ENCODE data around the gene TBKBP1. TPM values are rescaled to one million over a fixed set of nuclear protein-coding genes. Genes with fewer than 3 reads are reported as not detected.
A peak's percentile ranks its signal among the peaks of the same experiment; 100 is the strongest.

The TBKBP1 gene
- total RNA-seq, 2 experiments from 2014 or later = 2.6 to 3.0 TPM

- CTCF ChIA-PET = interaction anchor here (0.6 to 8.2 kb wide), 6 partner anchors 9 to 296 kb away, joined by 3 to 157 read pairs (median 24); partner anchors contain the start of gene TBX21
- no peak for ATAC-seq
- Mint-ChIP-seq H3K27ac (peak overlapping the region; percentile 28), H3K4me1 (peaks cover 75% of the 10 kb centered on the region), H3K27me3 (peaks cover 10% of the 10 kb centered on the region), H3K36me3 (no peaks in the 10 kb centered on the region), H3K4me3 (no peak overlapping the region), H3K9me3 (ENCODE audit: low read depth) (no peaks in the 10 kb centered on the region)
- DNase-seq = no peak
Measured at GRCh38 chr17:47715669-47716325, 21.8 kb downstream of the TBKBP1 start.

GRCh38 chr17:47716375-47716774, 22.4 kb downstream of the TBKBP1 start:
- peaks cover 81% of the 10 kb centered on the region for H3K4me1 Mint-ChIP-seq
- H3K9me3 Mint-ChIP-seq (ENCODE audit: low read depth) = no peaks in the 10 kb centered on the region
- peak overlapping the region; percentile 12 for H3K27ac Mint-ChIP-seq
- CTCF ChIA-PET = interaction anchor here (0.6 to 8.2 kb wide), 6 partner anchors 9 to 296 kb away, joined by 3 to 157 read pairs (median 24); partner anchors contain the start of gene TBX21
- no peaks in the 10 kb centered on the region for H3K36me3 Mint-ChIP-seq
- no peak overlapping the region for H3K4me3 Mint-ChIP-seq
- DNase-seq = peak; percentile 51
- ATAC-seq = no peak
- peaks cover 10% of the 10 kb centered on the region for H3K27me3 Mint-ChIP-seq

GRCh38 chr17:47717261-47717697, 23.3 kb downstream of the TBKBP1 start:
- no peak overlapping the region for H3K4me3 Mint-ChIP-seq
- ATAC-seq (no peak), DNase-seq (peak; percentile 66)
- peak overlapping the region; percentile 9 for H3K27ac Mint-ChIP-seq
- no peaks in the 10 kb centered on the region for H3K9me3 Mint-ChIP-seq (ENCODE audit: low read depth)
- CTCF ChIA-PET = interaction anchor here (1.8 to 8.2 kb wide), 6 partner anchors 10 to 24 kb away, joined by 7 to 157 read pairs (median 24); partner anchors contain the start of gene TBX21
- H3K27me3 Mint-ChIP-seq = peaks cover 10% of the 10 kb centered on the region
- H3K4me1 Mint-ChIP-seq = peaks cover 87% of the 10 kb centered on the region
- H3K36me3 Mint-ChIP-seq = no peaks in the 10 kb centered on the region

- H3K4me3 Mint-ChIP-seq = no peak overlapping the region
- H3K27me3 Mint-ChIP-seq = peaks cover 7% of the 10 kb centered on the region
- no peak for ATAC-seq
- no peaks in the 10 kb centered on the region for H3K9me3 Mint-ChIP-seq (ENCODE audit: low read depth)
- H3K36me3 Mint-ChIP-seq = no peaks in the 10 kb centered on the region
- peaks cover 91% of the 10 kb centered on the region for H3K4me1 Mint-ChIP-seq
- CTCF ChIA-PET = interaction anchor here (0.6 to 8.2 kb wide), 12 partner anchors 8 to 301 kb away, joined by 3 to 157 read pairs (median 8); partner anchors contain the start of gene TBX21
- DNase-seq = peak; percentile 50
- H3K27ac Mint-ChIP-seq = peak overlapping the region; percentile 90
Measured at GRCh38 chr17:47717979-47718621, 24.1 kb downstream of the TBKBP1 start.

GRCh38 chr17:47718634-47719405, 24.9 kb downstream of the TBKBP1 start:
- Mint-ChIP-seq H3K27ac (peak overlapping the region; percentile 90), H3K9me3 (ENCODE audit: low read depth) (no peaks in the 10 kb centered on the region), H3K36me3 (no peaks in the 10 kb centered on the region), H3K27me3 (peaks cover 5% of the 10 kb centered on the region), H3K4me1 (peaks cover 88% of the 10 kb centered on the region), H3K4me3 (peak overlapping the region; percentile 46)
- CTCF ChIA-PET = interaction anchor here (0.6 to 8.2 kb wide), 13 partner anchors 9 to 300 kb away, joined by 3 to 157 read pairs (median 7); partner anchors contain the start of gene TBX21
- peak; percentile 54 for DNase-seq
- no peak for ATAC-seq

- Mint-ChIP-seq H3K27me3 (peaks cover 2% of the 10 kb centered on the region), H3K27ac (peak overlapping the region; percentile 90), H3K4me3 (peak overlapping the region; percentile 46), H3K4me1 (peaks cover 81% of the 10 kb centered on the region), H3K36me3 (no peaks in the 10 kb centered on the region), H3K9me3 (ENCODE audit: low read depth) (no peaks in the 10 kb centered on the region)
- CTCF ChIA-PET = interaction anchor here (1.0 to 8.2 kb wide), 7 partner anchors 8 to 56 kb away, joined by 3 to 157 read pairs (median 13); partner anchors contain the start of gene TBX21
- peak; percentile 40 for ATAC-seq
- DNase-seq = peak; percentile 96
Measured at GRCh38 chr17:47719411-47720152, 25.6 kb downstream of the TBKBP1 start.

GRCh38 chr17:47720196-47720595, 26.2 kb downstream of the TBKBP1 start:
- CTCF ChIA-PET = interaction anchor here (1.0 to 8.2 kb wide), 5 partner anchors 12 to 56 kb away, joined by 3 to 157 read pairs (median 39); partner anchors contain the start of gene TBX21
- Mint-ChIP-seq H3K27ac (peak overlapping the region; percentile 90), H3K4me1 (peaks cover 81% of the 10 kb centered on the region), H3K4me3 (peak overlapping the region; percentile 69), H3K9me3 (ENCODE audit: low read depth) (no peaks in the 10 kb centered on the region), H3K27me3 (peaks cover 2% of the 10 kb centered on the region), H3K36me3 (no peaks in the 10 kb centered on the region)
- peak; percentile 45 for DNase-seq
- ATAC-seq = no peak

GRCh38 chr17:47720754-47721533, 27.0 kb downstream of the TBKBP1 start:
- Mint-ChIP-seq H3K27ac (peak overlapping the region; percentile 90), H3K27me3 (peaks cover 2% of the 10 kb centered on the region), H3K36me3 (no peaks in the 10 kb centered on the region), H3K4me1 (peaks cover 81% of the 10 kb centered on the region), H3K4me3 (peak overlapping the region; percentile 69), H3K9me3 (ENCODE audit: low read depth) (no peaks in the 10 kb centered on the region)
- peak; percentile 97 for DNase-seq
- CTCF ChIA-PET = interaction anchor here (2.5 to 6.2 kb wide), 2 partner anchors 14 to 22 kb away, joined by 25 to 44 read pairs; partner anchors contain the start of gene TBX21
- peak; percentile 80 for ATAC-seq

GRCh38 chr17:47721725-47722124, 27.8 kb downstream of the TBKBP1 start:
- H3K36me3 Mint-ChIP-seq = no peaks in the 10 kb centered on the region
- peak; percentile 44 for DNase-seq
- H3K4me1 Mint-ChIP-seq = peaks cover 81% of the 10 kb centered on the region
- ATAC-seq = no peak
- H3K27ac Mint-ChIP-seq = peak overlapping the region; percentile 90
- peak overlapping the region; percentile 69 for H3K4me3 Mint-ChIP-seq
- no peaks in the 10 kb centered on the region for H3K9me3 Mint-ChIP-seq (ENCODE audit: low read depth)
- peaks cover under 1% of the 10 kb centered on the region for H3K27me3 Mint-ChIP-seq
- CTCF ChIA-PET = interaction anchor here (2.5 to 6.2 kb wide), 2 partner anchors 13 to 22 kb away, joined by 25 to 44 read pairs; partner anchors contain the start of gene TBX21

- ATAC-seq (no peak), DNase-seq (no peak)
- Mint-ChIP-seq H3K27me3 (no peaks in the 10 kb centered on the region), H3K36me3 (no peaks in the 10 kb centered on the region), H3K4me1 (peaks cover 76% of the 10 kb centered on the region), H3K4me3 (no peak overlapping the region), H3K27ac (no peak overlapping the region), H3K9me3 (ENCODE audit: low read depth) (no peaks in the 10 kb centered on the region)
- CTCF ChIA-PET = interaction anchor here (2.3 to 6.2 kb wide), 3 partner anchors 10 to 24 kb away, joined by 8 to 44 read pairs (median 20); partner anchors contain the start of gene TBX21
Measured at GRCh38 chr17:47724705-47725104, 30.7 kb downstream of the TBKBP1 start.

GRCh38 chr17:47725446-47726111, 31.6 kb downstream of the TBKBP1 start:
- no peak overlapping the region for H3K4me3 Mint-ChIP-seq
- H3K27me3 Mint-ChIP-seq = no peaks in the 10 kb centered on the region
- CTCF ChIA-PET = interaction anchor here (0.8 to 6.2 kb wide), 5 partner anchors 9 to 76 kb away, joined by 3 to 44 read pairs (median 8); partner anchors contain the start of genes KPNB1 and TBX21
- H3K9me3 Mint-ChIP-seq (ENCODE audit: low read depth) = no peaks in the 10 kb centered on the region
- H3K4me1 Mint-ChIP-seq = peaks cover 76% of the 10 kb centered on the region
- ATAC-seq (no peak), DNase-seq (no peak)
- H3K27ac Mint-ChIP-seq = no peak overlapping the region
- H3K36me3 Mint-ChIP-seq = no peaks in the 10 kb centered on the region
